NOMO-1 treated with DMSO at 0.1 percent for 48 hours (cell line): ENCODE data around the gene JOSD2.

Experiments
- DNase-seq: peaks from one replicate; lab custom pipeline; 2025; ENCODE audit not compliant: unreplicated experiment; lab: John Stamatoyannopoulos, UW

JOSD2 gene, protein sequence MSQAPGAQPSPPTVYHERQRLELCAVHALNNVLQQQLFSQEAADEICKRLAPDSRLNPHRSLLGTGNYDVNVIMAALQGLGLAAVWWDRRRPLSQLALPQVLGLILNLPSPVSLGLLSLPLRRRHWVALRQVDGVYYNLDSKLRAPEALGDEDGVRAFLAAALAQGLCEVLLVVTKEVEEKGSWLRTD

DNA sequence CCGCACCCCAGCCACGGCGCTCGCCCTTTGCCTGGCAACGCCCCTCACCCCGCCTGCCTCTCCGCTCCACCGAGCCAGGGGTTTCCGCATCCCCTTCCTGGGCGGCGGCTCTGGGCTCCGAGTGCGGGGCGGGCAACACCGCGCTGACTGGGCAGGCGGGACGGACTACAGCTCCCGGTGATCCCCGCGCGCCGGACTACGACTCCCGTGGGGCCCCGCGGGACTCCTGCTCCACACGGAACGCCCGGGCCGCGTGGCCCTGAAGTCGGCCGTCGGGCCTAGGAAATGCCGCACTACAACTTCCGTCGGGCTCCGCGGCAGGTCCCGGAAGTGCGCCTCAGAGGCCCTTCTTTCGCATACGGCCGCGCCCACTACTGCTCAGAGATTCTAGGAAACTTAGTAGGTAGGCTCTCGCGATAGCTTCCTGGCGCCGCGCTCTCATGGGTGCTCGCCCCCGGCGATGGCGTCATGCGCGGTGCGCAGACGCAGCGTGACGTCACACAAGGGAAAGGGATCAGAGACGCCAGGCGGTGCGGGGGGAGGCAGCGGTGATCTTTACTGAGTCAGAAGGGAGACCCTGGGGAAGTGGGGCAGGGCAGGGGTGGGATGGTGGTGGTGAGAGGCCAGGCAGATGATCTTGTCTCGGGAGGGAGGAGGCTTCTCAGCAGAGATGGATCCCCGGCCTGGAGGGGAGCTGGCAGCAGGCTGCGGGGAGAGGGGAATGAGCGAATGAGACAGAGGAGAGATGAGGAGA, at the start of gene JOSD2:
Gene JOSD2, minus strand, starts transcription at position 123 of the 754 bp plus-strand sequence. CDS start 760 bp downstream, outside the sequence.
- DNase-seq: peak; percentile 99

DNA sequence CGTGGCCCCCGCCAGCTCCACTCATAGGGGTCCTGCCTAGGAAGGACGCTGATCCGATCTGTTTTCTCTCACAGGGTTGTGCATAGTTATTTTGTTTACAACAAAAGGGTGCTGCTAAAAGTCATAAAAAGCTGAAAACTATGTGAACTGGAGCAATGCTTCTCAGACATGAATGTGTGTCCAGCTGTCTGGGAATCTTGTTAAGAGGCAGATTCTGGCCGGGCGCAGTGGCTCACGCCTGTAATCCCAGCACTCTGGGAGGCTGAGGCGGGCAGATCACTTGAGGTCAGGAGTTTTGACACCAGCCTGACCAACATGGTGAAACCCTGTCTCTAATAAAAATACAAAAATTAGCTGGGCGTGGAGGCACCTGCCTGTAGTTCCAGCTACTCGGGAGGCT, 48.6 kb upstream of the JOSD2 start:
- DNase-seq: no peak

DNA sequence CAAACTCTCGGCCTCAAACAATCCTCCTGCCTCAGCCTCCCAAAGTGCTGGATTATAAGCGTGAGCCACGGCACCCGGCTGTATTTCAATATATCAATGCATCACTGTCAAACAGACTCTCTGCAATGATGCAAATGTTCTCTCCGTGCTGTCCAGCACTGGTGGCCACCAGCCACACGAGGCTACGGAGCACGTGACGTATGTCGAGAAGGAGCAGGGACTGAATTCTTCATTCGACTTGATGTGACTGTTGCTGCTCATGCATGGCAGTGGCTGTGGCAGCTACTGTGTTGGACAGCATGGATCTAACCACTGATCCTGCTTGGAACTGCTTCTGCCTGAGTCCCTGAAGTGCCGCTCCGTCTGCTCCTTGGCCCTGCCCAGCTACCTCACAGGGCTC, 47.5 kb upstream of the JOSD2 start:
- no peak for DNase-seq

DNA sequence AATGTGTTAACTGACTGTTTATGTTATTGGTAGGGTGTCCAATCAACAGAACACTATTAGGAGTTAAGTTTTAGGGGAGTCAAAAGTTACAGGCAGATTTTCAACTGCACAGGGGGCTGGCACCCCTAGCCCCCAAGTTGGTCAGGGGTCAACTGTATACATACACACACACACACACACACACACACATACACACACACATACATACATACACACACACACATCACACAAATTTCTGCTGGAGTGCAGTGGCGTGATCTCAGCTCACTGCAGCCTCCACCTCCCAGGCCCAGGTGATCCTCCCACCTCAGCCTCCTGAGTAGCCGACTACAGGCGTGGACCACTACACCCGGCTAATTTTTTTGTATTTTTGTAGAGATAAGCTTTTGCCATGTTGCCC, 47.0 kb upstream of the JOSD2 start:
- no peak for DNase-seq

DNA sequence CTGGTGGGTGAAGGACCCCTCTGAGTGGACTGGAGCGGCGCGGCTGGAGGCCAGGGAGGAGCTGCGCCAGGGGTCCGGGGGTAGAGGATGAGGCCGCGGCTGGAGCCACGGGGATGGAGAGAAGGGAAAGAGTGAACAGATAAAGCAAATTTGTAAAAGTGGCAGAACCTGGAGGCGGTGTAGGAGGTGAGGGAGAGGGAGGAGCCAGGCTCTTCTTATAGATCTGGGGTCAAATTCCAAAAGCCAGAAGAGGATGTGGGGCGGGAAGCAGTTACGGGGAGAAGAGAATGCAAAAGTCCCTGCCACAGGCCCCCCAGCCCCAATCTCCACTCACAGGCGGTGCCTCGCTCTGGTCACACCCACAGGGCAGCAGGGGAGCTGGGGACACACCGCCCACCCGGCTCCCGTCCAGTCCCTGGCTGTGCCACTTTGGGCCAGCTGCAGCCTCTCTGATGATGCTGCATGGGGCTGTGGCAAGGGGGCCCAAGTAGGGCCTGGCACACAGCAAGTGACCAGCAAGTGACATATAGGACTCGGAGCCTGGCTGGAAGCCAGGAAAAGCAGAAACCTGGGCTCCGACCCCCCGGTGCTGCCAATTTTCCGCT, 46.1 kb upstream of the JOSD2 start:
- DNase-seq: no peak

DNA sequence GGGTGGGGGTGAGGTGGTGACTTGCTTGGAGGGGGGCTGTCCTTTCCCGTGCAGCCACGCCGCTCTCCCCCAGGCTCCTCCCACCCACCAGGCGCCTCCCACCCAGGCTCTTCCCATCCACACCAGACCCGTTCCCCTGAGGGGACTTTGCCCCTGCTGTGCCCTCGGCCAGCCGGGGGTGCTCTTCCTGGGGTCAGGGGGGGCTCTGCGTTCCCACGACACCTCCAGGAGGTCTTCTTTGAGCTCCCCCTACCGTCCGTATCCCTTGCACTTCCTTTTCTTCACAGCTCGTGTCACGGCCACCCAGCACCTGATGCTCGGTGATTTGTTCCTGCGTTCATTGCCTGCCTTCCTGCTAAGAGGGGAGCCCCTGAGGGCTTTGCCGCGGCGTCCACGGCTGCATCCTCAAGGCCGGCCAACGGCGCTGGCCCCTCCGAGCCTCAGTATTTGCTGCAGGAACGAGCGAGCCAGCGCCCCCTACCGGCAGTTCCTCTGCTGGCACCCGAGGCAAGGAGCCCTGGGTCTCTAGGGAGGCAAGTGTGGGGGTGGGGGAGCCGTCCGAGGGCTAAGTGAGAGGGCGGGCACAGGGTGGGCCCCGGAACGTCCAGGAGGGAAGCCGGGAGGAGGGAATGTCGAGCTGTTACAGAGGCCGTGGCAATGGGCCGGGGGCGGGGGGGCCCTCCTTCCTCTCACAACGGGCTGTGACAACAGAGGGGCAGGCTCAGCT, 45.5 kb upstream of the JOSD2 start:
- DNase-seq: peak; percentile 65

DNA sequence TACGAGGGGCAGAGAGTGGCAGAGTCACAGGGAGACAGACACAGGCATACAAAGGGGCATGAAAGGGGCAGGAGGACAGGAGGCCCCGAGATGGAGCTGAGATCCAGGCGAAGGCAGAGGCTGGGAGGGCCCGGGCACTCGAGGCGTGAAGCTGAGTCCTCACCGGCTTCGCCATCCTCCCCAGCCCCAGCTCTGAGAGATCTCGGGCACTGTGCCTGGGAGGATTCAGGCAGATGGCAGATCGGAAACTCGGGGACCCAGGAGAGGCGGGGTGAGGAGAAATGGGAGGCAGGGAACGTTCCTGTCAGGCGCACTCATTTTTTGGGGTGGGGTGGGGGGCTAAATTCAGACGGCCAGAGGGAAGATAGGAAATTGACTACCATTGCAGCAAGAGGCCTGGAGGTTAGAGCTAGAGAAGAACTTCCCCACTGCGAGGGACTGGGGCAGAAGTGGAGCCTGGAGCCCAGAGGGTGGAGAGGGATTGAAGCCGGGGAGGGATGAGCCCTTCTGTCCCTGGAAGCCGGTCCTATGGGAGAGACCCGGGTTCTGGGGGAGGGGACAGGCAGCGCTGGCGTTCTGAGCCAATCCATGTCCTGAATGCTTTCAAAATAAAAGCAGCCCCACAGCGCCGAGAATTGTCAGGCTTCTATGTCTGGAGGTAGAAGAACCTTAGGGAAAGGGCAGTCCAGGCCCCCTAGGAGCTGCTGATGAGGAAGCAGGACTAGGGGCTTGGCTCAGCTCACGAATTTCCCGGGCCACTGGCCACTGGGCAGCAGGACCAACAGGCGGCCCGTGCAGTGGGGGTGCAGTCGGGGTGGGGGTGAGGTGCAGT, 44.7 kb upstream of the JOSD2 start:
- no peak for DNase-seq

DNA sequence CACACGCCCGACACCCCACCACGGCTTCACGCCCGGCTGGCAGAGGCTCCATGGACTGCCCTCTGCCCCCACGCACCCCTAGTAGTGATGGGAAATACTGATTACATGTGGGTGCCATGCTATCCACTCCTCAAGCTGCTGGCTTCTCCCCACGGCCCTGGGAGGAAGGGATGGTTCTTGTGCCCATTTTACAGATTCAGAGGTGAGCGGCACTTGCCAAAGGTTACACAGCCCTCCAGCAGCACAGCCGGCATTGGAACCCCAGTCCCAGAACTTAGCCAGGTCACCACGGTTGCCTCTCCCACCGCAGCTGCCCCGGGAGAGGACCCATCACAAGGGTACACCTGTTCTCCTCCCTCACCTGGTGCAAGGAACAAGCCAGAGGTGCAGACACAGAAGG, 44.0 kb upstream of the JOSD2 start:
- DNase-seq: no peak

DNA sequence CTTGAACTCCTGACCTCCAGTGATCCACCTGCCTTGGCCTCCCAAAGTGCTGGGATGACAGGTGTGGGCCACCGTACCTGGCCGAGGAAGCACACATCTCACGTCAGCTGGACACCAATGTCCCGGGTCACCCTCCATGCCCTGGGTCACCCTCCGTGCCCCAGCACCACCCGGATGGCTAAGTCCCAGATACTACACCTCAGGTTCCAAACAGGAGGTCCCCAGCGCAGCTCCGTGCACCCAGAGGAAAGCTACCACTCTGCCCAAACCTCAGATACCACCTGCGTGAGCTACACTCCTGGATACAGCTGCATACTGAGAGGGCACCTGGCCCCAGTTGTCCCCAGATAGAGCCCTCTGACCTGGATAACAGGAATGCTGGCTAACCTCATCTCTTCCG, 43.2 kb upstream of the JOSD2 start:
- no peak for DNase-seq

DNA sequence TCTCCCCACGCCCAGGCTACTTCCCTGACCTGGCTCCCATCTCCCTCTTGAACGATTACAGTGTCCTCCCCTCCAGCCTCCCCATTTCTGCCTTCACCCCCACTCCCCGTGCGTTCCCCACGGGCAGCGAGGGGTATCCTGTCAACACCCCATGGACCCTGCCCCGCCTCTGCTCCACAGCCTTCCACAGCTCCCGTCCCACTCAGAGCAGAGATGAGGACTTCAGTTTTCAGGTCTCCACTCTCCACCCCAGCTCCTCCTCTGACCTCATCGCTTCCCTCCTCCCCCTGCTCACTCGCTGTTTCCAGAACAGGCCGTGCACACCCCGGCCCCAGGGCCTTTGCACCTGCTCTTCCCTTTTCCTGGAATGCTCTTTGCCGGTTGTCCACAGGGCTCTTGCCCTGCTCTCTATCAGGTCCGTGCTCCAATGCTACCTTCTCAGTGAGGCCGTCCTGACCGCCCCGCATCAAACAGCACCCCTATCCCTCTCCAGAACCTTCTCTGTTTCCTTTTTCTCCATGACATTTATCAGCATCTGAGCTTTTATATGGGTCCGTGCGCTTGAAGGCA, 42.2 kb upstream of the JOSD2 start:
- no peak for DNase-seq

DNA sequence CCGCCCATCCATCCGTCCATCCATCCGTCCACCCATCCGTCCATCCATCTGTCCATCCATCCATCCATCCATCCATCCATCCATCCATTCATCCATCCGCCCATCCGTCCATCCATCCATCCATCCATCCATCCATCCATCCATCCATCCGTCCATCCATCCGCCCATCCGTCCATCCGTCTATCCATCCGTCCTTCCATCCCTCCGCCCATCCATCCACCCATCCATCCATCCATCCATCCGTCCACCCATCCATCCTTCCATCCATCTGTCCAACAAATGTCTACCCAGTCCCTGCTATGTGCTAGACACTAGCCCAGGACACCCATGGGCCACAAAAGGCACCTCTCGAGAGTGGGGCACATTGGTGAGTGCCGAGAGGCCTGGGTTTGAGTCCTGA, 41.5 kb upstream of the JOSD2 start:
- DNase-seq: no peak

DNA sequence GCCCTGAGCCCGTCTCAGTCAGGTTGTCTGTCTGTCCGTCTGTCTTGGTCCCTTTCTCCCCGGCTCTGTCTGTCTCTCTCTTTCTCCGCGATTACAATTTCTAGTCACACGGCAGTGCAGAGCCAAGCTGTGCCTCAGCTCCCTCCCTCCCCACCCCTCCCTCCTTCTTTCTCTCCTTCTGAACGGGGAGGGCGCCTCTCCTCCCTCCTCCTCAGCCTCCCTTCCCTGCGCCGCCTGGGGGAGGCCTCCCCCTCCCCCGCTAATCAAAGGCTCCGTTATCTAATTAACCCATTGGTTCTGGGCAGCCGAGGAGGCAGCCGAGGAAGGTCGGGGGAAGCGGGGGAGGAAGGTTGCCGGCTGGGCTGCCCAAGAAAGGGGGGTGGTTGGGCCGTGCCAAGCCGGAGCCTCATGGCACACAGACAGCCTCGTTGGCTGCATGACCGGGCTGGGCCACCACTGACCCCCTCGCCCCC, 40.8 kb upstream of the JOSD2 start:
- no peak for DNase-seq

DNA sequence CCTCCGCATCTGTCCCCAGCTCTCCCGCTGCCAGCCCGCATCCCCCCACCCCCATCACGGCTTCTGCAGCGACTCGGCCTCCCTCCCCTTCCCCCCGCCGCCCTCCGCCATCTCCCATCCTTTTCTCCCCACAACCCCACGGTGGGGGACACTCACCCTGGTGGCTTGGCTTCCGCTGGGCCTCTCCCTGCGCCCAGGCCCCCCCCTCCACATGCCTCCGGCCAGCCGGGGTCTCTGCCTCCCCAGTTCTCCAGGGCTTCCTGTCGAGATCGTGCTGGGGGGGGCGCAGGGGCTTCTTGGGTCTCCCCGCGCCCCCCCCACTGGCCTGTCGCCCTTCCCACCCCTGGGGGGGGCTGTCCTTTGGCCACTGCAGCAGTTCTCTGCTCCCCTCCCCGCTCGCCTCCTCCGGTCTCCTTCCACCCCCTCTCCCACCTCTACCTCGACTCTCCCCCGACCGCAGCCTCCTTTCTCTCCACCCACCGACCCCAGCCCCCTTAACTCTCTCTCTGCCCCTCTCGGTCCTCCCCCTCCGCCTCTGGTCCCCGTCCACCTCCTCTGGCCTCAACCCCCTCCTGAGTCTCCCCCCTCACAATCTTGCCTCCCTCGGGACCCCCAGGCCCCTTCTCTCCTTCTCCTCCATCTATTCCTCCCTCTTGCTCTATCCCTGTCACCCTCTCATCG, 40.2 kb upstream of the JOSD2 start:
- DNase-seq: no peak

DNA sequence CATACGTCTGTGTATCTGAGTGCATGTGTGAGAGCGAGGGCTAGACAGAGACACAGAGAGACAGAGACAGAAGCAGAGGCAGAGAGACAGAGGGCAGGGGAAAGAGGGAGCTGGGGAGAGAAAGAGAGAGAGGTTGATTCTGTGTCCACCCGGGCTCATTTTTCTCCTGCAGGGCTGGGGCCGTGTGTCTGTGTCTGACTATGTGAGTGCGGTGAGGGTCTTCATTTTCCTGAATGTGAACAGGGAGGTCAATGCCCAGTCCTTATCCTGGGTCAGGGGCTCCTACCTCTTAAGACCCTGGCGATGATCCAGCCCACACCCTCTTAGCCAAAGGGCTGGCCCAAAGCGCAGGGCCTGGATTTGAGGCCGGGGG, 39.6 kb upstream of the JOSD2 start:
- no peak for DNase-seq

DNA sequence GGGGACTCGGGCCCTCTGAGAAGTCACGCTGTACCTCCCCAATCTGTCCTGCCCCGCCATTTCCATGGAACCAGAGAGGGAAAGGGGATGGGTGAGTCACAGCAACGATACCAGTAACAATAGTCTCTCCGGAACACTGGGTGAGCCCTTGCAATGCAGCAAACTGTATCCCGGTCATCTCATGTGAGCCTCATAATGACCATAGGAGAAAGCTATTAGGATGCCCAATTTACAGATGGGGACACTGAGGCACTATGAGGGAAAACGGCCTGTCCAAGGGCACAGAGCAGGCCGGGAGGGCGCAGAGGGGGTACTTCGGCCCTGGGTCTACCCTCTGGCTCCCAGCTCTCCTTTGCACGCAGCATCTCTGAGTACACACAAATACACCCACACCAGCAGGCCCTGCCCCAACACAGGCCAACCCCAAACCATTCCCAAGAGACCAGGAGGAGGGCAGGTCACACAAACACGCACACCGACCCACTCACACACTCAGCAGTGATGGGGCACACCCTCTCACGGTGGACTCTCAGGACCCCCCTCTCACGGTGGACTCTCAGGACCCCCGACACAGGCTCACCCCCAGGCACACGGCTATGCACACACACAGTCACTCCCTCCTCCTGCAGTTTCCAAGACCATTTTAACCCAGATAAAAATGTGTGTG, 39.1 kb upstream of the JOSD2 start:
- no peak for DNase-seq

DNA sequence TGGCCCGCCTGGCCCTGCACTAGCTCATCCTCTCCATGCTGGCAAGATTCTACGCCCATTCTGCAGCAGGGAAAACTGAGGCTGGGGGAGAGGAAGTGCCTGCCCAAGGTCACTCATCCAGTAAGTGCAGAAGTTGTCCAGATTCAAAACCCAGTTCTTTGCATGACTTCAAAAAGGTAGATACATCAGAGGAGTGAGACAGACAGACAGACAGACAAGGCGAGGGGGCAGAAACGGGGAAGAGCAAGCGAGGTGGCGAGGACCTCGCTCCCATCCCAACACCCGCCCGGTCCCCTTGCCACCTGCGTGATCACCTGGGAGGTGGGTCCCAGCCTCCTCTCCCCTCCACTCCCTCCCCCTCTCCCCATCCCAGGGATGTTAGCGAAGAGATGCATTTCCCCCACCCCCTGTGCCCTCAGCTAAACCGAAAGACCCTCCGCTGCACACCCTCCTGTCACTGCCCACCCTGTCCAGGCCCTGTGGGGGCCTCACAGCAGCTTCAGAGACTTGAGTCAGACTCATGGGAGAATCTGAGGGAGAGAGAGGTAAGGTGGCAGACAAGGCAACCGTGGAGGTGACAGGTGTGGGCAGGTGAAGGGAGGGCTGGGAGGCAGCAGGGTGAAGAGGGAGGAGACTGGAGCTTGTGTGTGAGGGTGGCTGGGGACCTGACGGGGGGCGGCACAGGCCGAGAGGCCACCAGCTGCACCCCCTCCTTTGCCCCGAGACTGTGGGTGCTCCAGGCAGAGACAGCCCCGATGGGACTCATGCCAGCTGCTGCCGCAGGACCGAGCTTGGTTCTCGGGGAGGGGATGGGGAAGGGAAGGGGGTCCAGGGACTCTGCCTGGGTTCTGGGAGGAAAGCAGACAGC, 38.3 kb upstream of the JOSD2 start:
- no peak for DNase-seq

DNA sequence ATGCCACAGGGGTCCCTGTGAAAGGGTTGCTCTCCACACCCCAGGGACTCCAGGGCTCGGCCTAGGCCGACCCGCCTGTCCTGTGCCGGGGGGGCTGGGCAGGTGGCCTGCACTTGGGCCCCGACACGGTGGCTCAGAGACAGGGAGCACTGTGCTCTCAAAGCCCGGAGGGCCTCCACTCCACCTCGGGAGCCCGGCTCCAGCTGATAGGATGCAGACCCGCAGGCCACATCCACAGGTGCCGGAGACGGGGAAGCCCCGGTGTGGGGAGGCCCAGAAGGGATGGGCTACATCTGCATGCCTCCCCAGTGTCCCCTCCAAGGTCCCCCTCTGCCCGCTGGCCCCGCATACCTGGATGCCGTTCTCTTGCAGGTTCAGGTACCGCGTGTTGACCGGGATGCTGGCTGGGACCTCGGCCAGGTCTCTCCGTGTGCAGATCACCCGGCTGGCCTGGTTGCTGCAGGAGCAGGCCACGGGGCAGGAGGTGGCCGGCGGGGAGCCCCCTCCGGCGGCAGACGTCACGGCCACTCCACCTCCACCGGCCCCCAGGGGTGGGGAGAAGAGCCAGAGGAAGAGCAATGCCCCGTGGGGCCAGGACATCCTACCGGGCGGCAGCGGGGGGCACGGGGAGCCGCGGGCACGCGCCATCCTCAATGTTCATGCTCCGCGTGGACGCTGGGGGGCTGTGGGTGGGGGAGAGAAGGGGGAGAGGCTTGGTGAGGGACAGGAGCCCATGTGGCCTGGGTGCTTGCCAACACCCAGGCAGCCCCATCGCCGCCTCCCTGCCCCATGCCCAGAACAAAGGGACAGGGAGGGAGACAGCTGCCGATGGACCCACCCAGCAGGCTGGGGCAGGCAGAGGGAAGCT, 37.4 kb upstream of the JOSD2 start:
- no peak for DNase-seq
